ENCODE results near the gene RASSF1. TPM values are rescaled to one million over a fixed set of nuclear protein-coding genes. Genes with fewer than 3 reads are reported as not detected.

Gene RASSF1
- polyA plus RNA-seq, 6 donors from 2014 or later, result 71.9 to 147 (median 89.9) TPM

- DNase-seq, result no peak
Observed at GRCh38 chr3:50358355-50358910, 17.8 kb upstream of the RASSF1 start.

GRCh38 chr3:50357481-50357880 lies 16.8 kb upstream of the RASSF1 start:
- no peaks in the 10 kb centered on the region for H3K27me3 Mint-ChIP-seq
- peaks cover 0 to 7% of the 10 kb centered on the region in 2 donors for H3K36me3 Mint-ChIP-seq
- peak overlapping the region; percentile 60 to 98 (median 94) for H3K4me3 Mint-ChIP-seq
- ATAC-seq (ENCODE audit: low read depth in 2 of 2), result no peak
- H3K4me1 Mint-ChIP-seq, result peaks cover 27 to 49% (median 41%) of the 10 kb centered on the region in 3 donors
- no peaks in the 10 kb centered on the region for H3K9me3 Mint-ChIP-seq
- DNase-seq, result no peak
- peak overlapping the region in 2 of 6 donors; percentile 26 to 36 for H3K27ac Mint-ChIP-seq

More at GRCh38 chr3:50358355-50358910, 17.8 kb upstream of the RASSF1 start:
- Mint-ChIP-seq H3K27me3 (no peaks in the 10 kb centered on the region), H3K36me3 (peaks cover 0 to 7% of the 10 kb centered on the region in 2 donors), H3K4me1 (peaks cover 30 to 48% (median 46%) of the 10 kb centered on the region in 3 donors), H3K27ac (peak overlapping the region; percentile 38 to 96 (median 84)), H3K4me3 (peak overlapping the region; percentile 87 to 98 (median 97)), H3K9me3 (no peaks in the 10 kb centered on the region)
- ATAC-seq (ENCODE audit: low read depth in 2 of 2), result no peak

GRCh38 chr3:50356553-50356952 lies 15.9 kb upstream of the RASSF1 start:
- H3K9me3 Mint-ChIP-seq, result no peaks in the 10 kb centered on the region
- peak overlapping the region in 4 of 8 donors; percentile 74 to 94 (median 81) for H3K4me3 Mint-ChIP-seq
- peaks cover 27 to 54% (median 47%) of the 10 kb centered on the region in 3 donors for H3K4me1 Mint-ChIP-seq
- no peak for DNase-seq
- H3K36me3 Mint-ChIP-seq, result peaks cover 0 to 7% of the 10 kb centered on the region in 2 donors
- H3K27ac Mint-ChIP-seq, result peak overlapping the region in 2 of 6 donors; percentile 26 to 67
- ATAC-seq (ENCODE audit: low read depth in 2 of 2), result no peak
- no peaks in the 10 kb centered on the region for H3K27me3 Mint-ChIP-seq

- DNase-seq, result no peak
- peaks cover 27 to 60% (median 53%) of the 10 kb centered on the region in 3 donors for H3K4me1 Mint-ChIP-seq
- peak overlapping the region in 3 of 6 donors; percentile 26 to 75 (median 67) for H3K27ac Mint-ChIP-seq
- H3K4me3 Mint-ChIP-seq, result peak overlapping the region in 5 of 8 donors; percentile 56 to 94 (median 75)
- H3K36me3 Mint-ChIP-seq, result peaks cover 0 to 7% of the 10 kb centered on the region in 2 donors
- H3K9me3 Mint-ChIP-seq, result no peaks in the 10 kb centered on the region
- no peaks in the 10 kb centered on the region for H3K27me3 Mint-ChIP-seq
- no peak for ATAC-seq (ENCODE audit: low read depth in 2 of 2)
Observed at GRCh38 chr3:50355829-50356552, 15.4 kb upstream of the RASSF1 start.

- H3K4me1 Mint-ChIP-seq, result peaks cover 36 to 66% (median 64%) of the 10 kb centered on the region in 3 donors
- no peaks in the 10 kb centered on the region for H3K9me3 Mint-ChIP-seq
- H3K27me3 Mint-ChIP-seq, result no peaks in the 10 kb centered on the region
- peak overlapping the region in 2 of 6 donors; percentile 63 to 81 for H3K27ac Mint-ChIP-seq
- peaks cover 0 to 7% of the 10 kb centered on the region in 2 donors for H3K36me3 Mint-ChIP-seq
- no peak for DNase-seq
- no peak for ATAC-seq (ENCODE audit: low read depth in 2 of 2)
- H3K4me3 Mint-ChIP-seq, result peak overlapping the region in 2 of 8 donors; percentile 38 to 56
Observed at GRCh38 chr3:50354850-50355249, 14.2 kb upstream of the RASSF1 start.

- Mint-ChIP-seq H3K4me1 (peaks cover 32 to 66% (median 64%) of the 10 kb centered on the region in 3 donors), H3K9me3 (no peaks in the 10 kb centered on the region), H3K27me3 (no peaks in the 10 kb centered on the region), H3K4me3 (peak overlapping the region in 2 of 8 donors; percentile 7 to 37), H3K27ac (peak overlapping the region in 1 of 6 donors; percentile 81), H3K36me3 (peaks cover 0 to 7% of the 10 kb centered on the region in 2 donors)
- no peak for DNase-seq
- ATAC-seq (ENCODE audit: low read depth in 2 of 2), result no peak
Observed at GRCh38 chr3:50354186-50354764, 13.6 kb upstream of the RASSF1 start.

GRCh38 chr3:50353245-50354004 lies 12.8 kb upstream of the RASSF1 start:
- peak overlapping the region in 3 of 8 donors; percentile 11 to 97 (median 21) for H3K4me3 Mint-ChIP-seq
- DNase-seq, result no peak
- H3K36me3 Mint-ChIP-seq, result peaks cover 0 to 7% of the 10 kb centered on the region in 2 donors
- H3K4me1 Mint-ChIP-seq, result peaks cover 32 to 71% (median 67%) of the 10 kb centered on the region in 3 donors
- H3K27me3 Mint-ChIP-seq, result no peaks in the 10 kb centered on the region
- peak overlapping the region in 1 of 6 donors; percentile 76 for H3K27ac Mint-ChIP-seq
- H3K9me3 Mint-ChIP-seq, result no peaks in the 10 kb centered on the region
- ATAC-seq (ENCODE audit: low read depth in 2 of 2), result no peak

- H3K27ac Mint-ChIP-seq, result no peak overlapping the region
- H3K27me3 Mint-ChIP-seq, result no peaks in the 10 kb centered on the region
- peaks cover 0 to 7% of the 10 kb centered on the region in 2 donors for H3K36me3 Mint-ChIP-seq
- no peaks in the 10 kb centered on the region for H3K9me3 Mint-ChIP-seq
- ATAC-seq (ENCODE audit: low read depth in 2 of 2), result no peak
- H3K4me1 Mint-ChIP-seq, result peaks cover 34 to 70% (median 67%) of the 10 kb centered on the region in 3 donors
- no peak for DNase-seq
- peak overlapping the region in 2 of 8 donors; percentile 11 to 97 for H3K4me3 Mint-ChIP-seq
Observed at GRCh38 chr3:50352781-50353180, 12.1 kb upstream of the RASSF1 start.

- Mint-ChIP-seq H3K4me1 (peaks cover 28 to 68% (median 63%) of the 10 kb centered on the region in 3 donors), H3K36me3 (peaks cover 0 to 7% of the 10 kb centered on the region in 2 donors), H3K9me3 (no peaks in the 10 kb centered on the region), H3K4me3 (peak overlapping the region; percentile 92 to 98 (median 98)), H3K27ac (peak overlapping the region; percentile 94 to 99 (median 98)), H3K27me3 (no peaks in the 10 kb centered on the region)
- DNase-seq (no peak), ATAC-seq (ENCODE audit: low read depth in 2 of 2) (no peak)
Observed at GRCh38 chr3:50351323-50351697, 10.7 kb upstream of the RASSF1 start.

GRCh38 chr3:50350527-50351322 lies 10.1 kb upstream of the RASSF1 start, which contains the start of the genes CYB561D2 and NPRL2:
Gene CYB561D2 (plus strand): TSS chr3:50350862. CDS start chr3:50351434, 572 bp downstream.
Gene NPRL2 (minus strand): TSS chr3:50350775. CDS start chr3:50350652, 123 bp downstream.
- peaks cover 32 to 69% (median 67%) of the 10 kb centered on the region in 3 donors for H3K4me1 Mint-ChIP-seq
- H3K4me3 Mint-ChIP-seq, result peak within 1 kb of the TSS; percentile 92 to 98 (median 98)
- H3K36me3 Mint-ChIP-seq, result peaks cover 0 to 7% of the 10 kb centered on the region in 2 donors
- H3K27ac Mint-ChIP-seq, result peak within 1 kb of the TSS; percentile 94 to 99 (median 98)
- DNase-seq (peak; percentile 98), ATAC-seq (ENCODE audit: low read depth in 2 of 2) (peak; percentile 87 to 89)
- no peaks in the 10 kb centered on the region for H3K9me3 Mint-ChIP-seq
- no peaks in the 10 kb centered on the region for H3K27me3 Mint-ChIP-seq

- Mint-ChIP-seq H3K36me3 (peaks cover 0 to 7% of the 10 kb centered on the region in 2 donors), H3K9me3 (no peaks in the 10 kb centered on the region), H3K27ac (peak overlapping the region; percentile 94 to 99 (median 98)), H3K27me3 (no peaks in the 10 kb centered on the region), H3K4me1 (peaks cover 33 to 70% (median 68%) of the 10 kb centered on the region in 3 donors), H3K4me3 (peak overlapping the region; percentile 92 to 98 (median 98))
- no peak for ATAC-seq (ENCODE audit: low read depth in 2 of 2)
- no peak for DNase-seq
Observed at GRCh38 chr3:50350213-50350526, 9.5 kb upstream of the RASSF1 start.

- peak overlapping the region in 5 of 8 donors; percentile 22 to 66 (median 34) for H3K4me3 Mint-ChIP-seq
- ATAC-seq (ENCODE audit: low read depth in 2 of 2) (peak; percentile 13 to 17), DNase-seq (peak; percentile 72)
- peaks cover 28 to 70% (median 69%) of the 10 kb centered on the region in 3 donors for H3K4me1 Mint-ChIP-seq
- peak overlapping the region in 3 of 6 donors; percentile 26 to 65 (median 52) for H3K27ac Mint-ChIP-seq
- no peaks in the 10 kb centered on the region for H3K27me3 Mint-ChIP-seq
- no peaks in the 10 kb centered on the region for H3K9me3 Mint-ChIP-seq
- no peaks in the 10 kb centered on the region for H3K36me3 Mint-ChIP-seq
Observed at GRCh38 chr3:50347187-50347813, 6.7 kb upstream of the RASSF1 start.
